SK-N-SH (cell line): ENCODE results near the gene TRAPPC6A. TPM values are rescaled to one million over a fixed set of nuclear protein-coding genes. Genes with fewer than 3 reads are reported as not detected.

Source experiments
- CTCF ChIA-PET: fragments of 300-600, 350-600 bp; formaldehyde crosslinking; extraction: SDS; loops from one replicate; lab custom pipeline; 2021; lab: Yijun Ruan, JAX
- POLR2A ChIA-PET: fragments of 350-600 bp; sonication (Branson Sonifier 250); formaldehyde crosslinking; extraction: SDS; loops from one replicate; lab custom pipeline; 2020; ENCODE audit warnings: antibody characterized with exemption, inconsistent platforms; lab: Yijun Ruan, JAX
- DNase-seq: peaks from one replicate; pipeline ENCODE4 v3.0.0; 2012
- H2AFZ ChIP-seq: fragments of 200-600 bp; sonication (generic); 2 replicates; pipeline ENCODE4 v1.8.1; 2016; ENCODE audit warnings: antibody characterized with exemption, mild to moderate bottlenecking, low read depth
- H3F3A ChIP-seq: fragments of 200-600 bp; sonication (generic); replicated peaks from 2 replicates; pipeline ENCODE3; 2016; ENCODE audit warnings: antibody characterized with exemption, mild to moderate bottlenecking; ENCODE audit not compliant: insufficient read depth
- H3K27ac ChIP-seq, 2 experiments: fragments of 200-500 bp in 1 of 2; fragments of 200-600 bp in 1 of 2; sonication (Bioruptor generic) in 1 of 2; sonication (generic), shearing (Covaris generic) in 1 of 2; 2 replicates each; pipeline versions ENCODE4 v1.5.1 to v1.6.1; 2014 to 2016; ENCODE audit warnings: low read depth in 2 of 2, inconsistent platforms in 1 of 2, low read length in 1 of 2, mild to moderate bottlenecking in 1 of 2, mixed read lengths in 1 of 2
- H3K27me3 ChIP-seq: fragments of 200-600 bp; sonication (generic), shearing (Covaris generic); 2 replicates; pipeline ENCODE4 v1.6.1; 2016; ENCODE audit warnings: mixed run types; ENCODE audit not compliant: insufficient read depth
- H3K36me3 ChIP-seq, 2 experiments: fragments of 200-500 bp in 1 of 2; fragments of 200-600 bp in 1 of 2; sonication (Bioruptor generic) in 1 of 2; sonication (generic) in 1 of 2; replicated peaks in 1 of 2; 2 replicates each; pipeline versions ENCODE3 to v1.5.1; 2014 to 2016; ENCODE audit warnings: low read length in 1 of 2, mild to moderate bottlenecking in 1 of 2; ENCODE audit not compliant: insufficient read depth in 2 of 2, control insufficient read depth in 1 of 2
- H3K4me1 ChIP-seq, 2 experiments: fragments of 200-500 bp in 1 of 2; fragments of 200-600 bp in 1 of 2; sonication (Bioruptor generic) in 1 of 2; sonication (generic), shearing (Covaris generic) in 1 of 2; 2 replicates each; pipeline versions ENCODE4 v1.5.1 to v1.6.1; 2014 to 2016; ENCODE audit warnings: low read depth in 1 of 2, low read length in 1 of 2, mixed run types in 1 of 2; ENCODE audit not compliant: insufficient read depth in 2 of 2, control insufficient read depth in 1 of 2
- H3K4me2 ChIP-seq: fragments of 200-600 bp; sonication (generic), shearing (Covaris generic); 2 replicates; pipeline ENCODE4 v1.6.1; 2017; ENCODE audit warnings: mixed run types
- H3K4me3 ChIP-seq, 2 experiments: fragments of 200-500 bp in 1 of 2; fragments of 200-600 bp in 1 of 2; sonication (Bioruptor generic) in 1 of 2; sonication (generic), shearing (Covaris generic) in 1 of 2; 2 replicates each; pipeline versions ENCODE4 v1.5.1 to v1.8.1; 2014 to 2016; ENCODE audit warnings: low read depth in 2 of 2, inconsistent platforms in 1 of 2, low read length in 1 of 2, mild to moderate bottlenecking in 1 of 2, mixed read lengths in 1 of 2, moderate library complexity in 1 of 2
- H3K79me2 ChIP-seq: fragments of 200-600 bp; sonication (generic); 2 replicates; pipeline ENCODE4 v1.8.1; 2017; ENCODE audit warnings: mild to moderate bottlenecking; ENCODE audit not compliant: insufficient read depth
- H3K9ac ChIP-seq: fragments of 200-600 bp; sonication (generic); 2 replicates; pipeline ENCODE4 v1.6.1; 2017; ENCODE audit warnings: mixed run types
- H3K9me2 ChIP-seq: fragments of 200-600 bp; sonication (generic); 2 replicates; pipeline ENCODE4 v1.6.1; 2017; ENCODE audit warnings: mixed run types
- H3K9me3 ChIP-seq: fragments of 200-600 bp; sonication (generic); 2 replicates; pipeline ENCODE4 v1.6.1; 2017; ENCODE audit warnings: mixed run types, mild to moderate bottlenecking, moderate library complexity
- H4K20me1 ChIP-seq: fragments of 200-600 bp; sonication (generic); 2 replicates; pipeline ENCODE4 v1.6.1; 2017; ENCODE audit warnings: mild to moderate bottlenecking, mixed run types; ENCODE audit not compliant: insufficient read depth
- CHD2 ChIP-seq: fragments of 150-350 bp; IDR thresholded peaks from 2 replicates; pipeline ENCODE4 v1.6.1; 2018; ENCODE audit warnings: low read length; ENCODE audit not compliant: partially characterized antibody
- CTCF ChIP-seq: fragments of 200-600 bp; sonication (generic); IDR thresholded peaks from 2 replicates; pipeline ENCODE4 v1.6.1; 2017; ENCODE audit warnings: antibody characterized with exemption, mild to moderate bottlenecking, moderate library complexity
- FOXM1 ChIP-seq: IDR thresholded peaks from 2 replicates; pipeline ENCODE4 v1.4.0; 2012; ENCODE audit warnings: low read depth, mild to moderate bottlenecking
- NFIC ChIP-seq: IDR thresholded peaks from 2 replicates; pipeline ENCODE4 v1.4.0; 2012; ENCODE audit warnings: borderline replicate concordance
- RAD21 ChIP-seq: IDR thresholded peaks from 2 replicates; pipeline ENCODE4 v1.6.1; 2012; ENCODE audit warnings: mild to moderate bottlenecking, low read length
- REST ChIP-seq: IDR thresholded peaks from 2 replicates; pipeline ENCODE4 v1.6.1; 2012; ENCODE audit warnings: mild to moderate bottlenecking, low read depth, low read length, moderate library complexity
- RFX5 ChIP-seq: IDR thresholded peaks from 2 replicates; pipeline ENCODE4 v1.6.1; 2012; ENCODE audit warnings: mild to moderate bottlenecking, improper control_type of control experiment, low read length
- SMC3 ChIP-seq: IDR thresholded peaks from 2 replicates; pipeline ENCODE4 v1.6.1; 2012; ENCODE audit warnings: low read depth, low read length, improper control_type of control experiment
- TCF12 ChIP-seq: IDR thresholded peaks from 2 replicates; pipeline ENCODE4 v1.4.0; 2012
- TEAD4 ChIP-seq: IDR thresholded peaks from 2 replicates; pipeline ENCODE4 v1.4.0; 2012; ENCODE audit warnings: mild to moderate bottlenecking, borderline replicate concordance; ENCODE audit not compliant: insufficient read depth
- ZBTB33 ChIP-seq: IDR thresholded peaks from 2 replicates; pipeline ENCODE4 v1.4.0; 2012; ENCODE audit warnings: low read depth, borderline replicate concordance
- WGBS: methylation state at CpG from one replicate; pipeline ENCODE4 v1.1.6; 2017; ENCODE audit warnings: low lambda C conversion rate; 5-methylcytosine and 5-hydroxymethylcytosine counted together
- polyA plus RNA-seq, 3 experiments: library from polyadenylated mRNA; depleted of rRNA; stranded (reverse); fragments of >200 nt; gene quantifications; 2 replicates each; pipeline ENCODE4 v1.2.3, GENCODE V29; 2012
- TF ChIP-seq, protein P1 (sequence below): fragments of 150-350 bp; IDR thresholded peaks from 2 replicates; pipeline ENCODE4 v1.6.1; 2016; ENCODE audit warnings: mild to moderate bottlenecking, low read depth, low read length

TRAPPC6A gene
- polyA plus RNA-seq, 1 of the 3 experiments (the other 2 are of a cell fraction) = 59.0 TPM

GRCh38 chr19:45139286-45140143 is 38.5 kb downstream of the TRAPPC6A start:
- Histone ChIP-seq H4K20me1 (0 out of 2 replicates have a peak, but pooled peaks cover 9% of the 10 kb centered on the region), H3K27me3 (no peaks in the 10 kb centered on the region), H3K4me3 (no peak overlapping the region), H3K4me2 (no peak overlapping the region), H3K9ac (no peak overlapping the region), H3K79me2 (peaks cover 31% of the 10 kb centered on the region; the same call in 1 of the 2 replicates), H3F3A (no peaks in the 10 kb centered on the region), H3K27ac (no peak overlapping the region), H3K4me1 (peaks cover 0 to 23% of the 10 kb centered on the region in 2 experiments; a peak in 1 of 4 replicates), H2AFZ (no peak overlapping the region), H3K36me3 (peaks cover 0 to 26% of the 10 kb centered on the region in 2 experiments), H3K9me2 (no peaks in the 10 kb centered on the region), H3K9me3 (no peaks in the 10 kb centered on the region)
- ChIA-PET CTCF (interaction anchor here (1.0 to 1.8 kb wide), 2 partner anchors 9 to 13 kb away, joined by 3 to 7 read pairs; no protein-coding TSS in a partner anchor), POLR2A (no interaction called here)
- TF ChIP-seq TEAD4 (no peak), RFX5 (no peak), TCF12 (no peak), RAD21 (no peak), NFIC (no peak), FOXM1 (no peak), REST (no peak), CTCF (no peak), ZBTB33 (no peak), SMC3 (no peak), CHD2 (no peak)
- TF ChIP-seq, protein P1, sequence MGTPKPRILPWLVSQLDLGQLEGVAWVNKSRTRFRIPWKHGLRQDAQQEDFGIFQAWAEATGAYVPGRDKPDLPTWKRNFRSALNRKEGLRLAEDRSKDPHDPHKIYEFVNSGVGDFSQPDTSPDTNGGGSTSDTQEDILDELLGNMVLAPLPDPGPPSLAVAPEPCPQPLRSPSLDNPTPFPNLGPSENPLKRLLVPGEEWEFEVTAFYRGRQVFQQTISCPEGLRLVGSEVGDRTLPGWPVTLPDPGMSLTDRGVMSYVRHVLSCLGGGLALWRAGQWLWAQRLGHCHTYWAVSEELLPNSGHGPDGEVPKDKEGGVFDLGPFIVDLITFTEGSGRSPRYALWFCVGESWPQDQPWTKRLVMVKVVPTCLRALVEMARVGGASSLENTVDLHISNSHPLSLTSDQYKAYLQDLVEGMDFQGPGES = no peak
- DNase-seq = no peak
- 94% methylated on average over 16 of the region's 24 CpGs for WGBS
